GM12892 (cell line): ENCODE data around the gene DSE.
A peak's percentile ranks its signal among the peaks of the same experiment; 100 is the strongest.

Experiments
- POLR2A ChIP-seq: IDR thresholded peaks from 2 replicates; pipeline ENCODE4 v1.6.1; 2011; ENCODE audit warnings: low read depth, low read length, control low read depth
- POLR2AphosphoS5 ChIP-seq: IDR thresholded peaks from 2 replicates; pipeline ENCODE4 v1.6.1; 2011; ENCODE audit warnings: low read depth, low read length, control low read depth
- TAF1 ChIP-seq: IDR thresholded peaks from 2 replicates; pipeline ENCODE4 v1.6.1; 2011; ENCODE audit warnings: low read depth, mild to moderate bottlenecking, control low read depth, low read length, borderline replicate concordance

DNA sequence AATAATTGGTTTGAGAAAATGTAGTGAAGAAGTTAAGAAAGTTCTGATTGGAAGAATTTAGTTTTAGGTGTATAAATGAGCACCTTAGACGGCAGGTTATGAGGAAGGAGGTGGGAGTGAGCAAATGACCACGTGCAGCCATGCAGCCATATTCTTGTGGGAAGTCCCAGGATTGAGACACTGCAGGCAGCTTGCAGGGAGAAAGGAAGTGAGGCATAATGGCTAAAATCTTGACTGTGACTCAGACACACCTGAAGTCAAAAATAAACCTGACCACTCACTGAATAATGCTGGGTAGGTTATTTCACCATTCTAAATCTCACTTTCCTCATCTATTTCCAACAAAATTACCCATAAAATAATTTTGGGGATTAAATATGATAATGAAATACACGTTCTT is 16.6 kb downstream of the DSE start:
- TF ChIP-seq POLR2AphosphoS5 (peak; percentile 37; the same call in 1 of the 2 replicates), TAF1 (0 out of 2 replicates have a peak, but pooled peaks have one; percentile 11), POLR2A (0 out of 2 replicates have a peak, but pooled peaks have one; percentile 47)
